Endothelial cell of umbilical vein (primary cell): ENCODE measurements around the gene SARS2. TPM values are rescaled to one million over a fixed set of nuclear protein-coding genes. Genes with fewer than 3 reads are reported as not detected.

ENCODE experiments used
- BruUV-seq: library from RNA; stranded (reverse); fragments of 400-500 nt; replicated peaks from 2 replicates; lab custom pipeline; 2021; lab: Mats Ljungman, UMichigan
- CTCF ChIA-PET: fragments of 300-600, 350-600 bp; sonication (Branson Sonifier 250); formaldehyde crosslinking; loops from one replicate; lab custom pipeline; 2021; ENCODE audit warnings: antibody characterized with exemption, inconsistent platforms; lab: Charles Lee
- POLR2A ChIA-PET: fragments of 300-600, 350-600 bp; sonication (Branson Sonifier 250); formaldehyde crosslinking; loops from one replicate; lab custom pipeline; 2021; ENCODE audit warnings: antibody characterized with exemption, inconsistent platforms; lab: Charles Lee
- DNase-seq: peaks from one replicate; pipeline ENCODE4 v3.0.0-alpha.2; 2011; ENCODE audit warnings: low read depth, low spot score
- FAIRE-seq: peaks from 2 replicates; lab custom pipeline; 2011; peaks lifted over from hg19 to GRCh38; lab: Jason Lieb, UNC
- H2AFZ ChIP-seq: 2 replicates; pipeline ENCODE4 v1.6.0; 2012; ENCODE audit warnings: low read depth, low read length, control low read depth, inconsistent platforms
- H3K27ac ChIP-seq: 2 replicates; pipeline ENCODE4 v1.5.1; 2011; ENCODE audit warnings: low read depth, mild to moderate bottlenecking, control low read depth, low read length, moderate library complexity; ENCODE audit not compliant: insufficient read depth
- H3K27me3 ChIP-seq, 2 experiments: 2 replicates each; pipeline versions ENCODE4 v1.6.0 to v1.6.1; 2011; ENCODE audit warnings: low read length in 2 of 2, mixed read lengths in 1 of 2; ENCODE audit not compliant: control insufficient read depth in 2 of 2, insufficient read depth in 2 of 2
- H3K36me3 ChIP-seq, 2 experiments: 2 replicates in 1 of 2; 3 replicates in 1 of 2; pipeline ENCODE4 v1.5.1; 2011; ENCODE audit warnings: low read length in 2 of 2, mild to moderate bottlenecking in 1 of 2, moderate library complexity in 1 of 2; ENCODE audit not compliant: control insufficient read depth in 2 of 2, insufficient read depth in 2 of 2; ENCODE audit errors: extremely low read depth in 1 of 2
- H3K4me1 ChIP-seq: 3 replicates; pipeline ENCODE4 v1.5.1; 2011; ENCODE audit warnings: mild to moderate bottlenecking, low read length; ENCODE audit not compliant: control insufficient read depth, insufficient read depth; ENCODE audit errors: extremely low read depth
- H3K4me2 ChIP-seq: 2 replicates; pipeline ENCODE4 v1.6.1; 2011; ENCODE audit warnings: low read length, control low read depth, mixed read lengths; ENCODE audit not compliant: insufficient read depth
- H3K4me3 ChIP-seq, 3 experiments: fragments of 200-600 bp in 1 of 3; sonication (generic), shearing (Covaris generic) in 1 of 3; replicated peaks in 1 of 3; 2 replicates each; pipeline ENCODE4 v1.5.1; 2011 to 2016; ENCODE audit warnings: control low read depth in 3 of 3, low read length in 3 of 3, mild to moderate bottlenecking in 2 of 3, inconsistent platforms in 1 of 3, low read depth in 1 of 3, moderate library complexity in 1 of 3; ENCODE audit not compliant: insufficient read depth in 1 of 3
- H3K79me2 ChIP-seq: 2 replicates; pipeline ENCODE4 v1.6.0; 2012; ENCODE audit warnings: low read length, inconsistent platforms; ENCODE audit not compliant: control insufficient read depth, insufficient read depth
- H3K9ac ChIP-seq: replicated peaks from 2 replicates; pipeline ENCODE3; 2011; ENCODE audit warnings: low read length, control low read depth; ENCODE audit not compliant: insufficient read depth; ENCODE audit errors: extremely low read depth
- H3K9me1 ChIP-seq: replicated peaks from 3 replicates; pipeline ENCODE4 v1.6.0; 2011; ENCODE audit warnings: mild to moderate bottlenecking, low read length; ENCODE audit not compliant: control insufficient read depth, insufficient read depth; ENCODE audit errors: extremely low read depth
- H3K9me3 ChIP-seq: replicated peaks from 2 replicates; pipeline ENCODE4 v1.5.1; 2012; ENCODE audit warnings: low read length, inconsistent platforms; ENCODE audit not compliant: control insufficient read depth, insufficient read depth
- H4K20me1 ChIP-seq: replicated peaks from 2 replicates; pipeline ENCODE3; 2011; ENCODE audit warnings: mild to moderate bottlenecking, low read length; ENCODE audit not compliant: control insufficient read depth, insufficient read depth; ENCODE audit errors: extremely low read depth
- EZH2 ChIP-seq: IDR thresholded peaks from 2 replicates; pipeline ENCODE4 v1.6.1; 2012; ENCODE audit warnings: borderline replicate concordance, low read depth, mild to moderate bottlenecking, moderate library complexity, low read length, inconsistent platforms; ENCODE audit not compliant: severe bottlenecking
- FOS ChIP-seq: IDR thresholded peaks from 2 replicates; pipeline ENCODE4 v1.6.1; 2011; ENCODE audit warnings: mild to moderate bottlenecking, low read length, moderate library complexity, borderline replicate concordance; ENCODE audit not compliant: insufficient read depth
- GATA2 ChIP-seq: IDR thresholded peaks from 2 replicates; pipeline ENCODE4 v1.7.0; 2011; ENCODE audit warnings: low read depth, mild to moderate bottlenecking, moderate library complexity, mixed read lengths, low read length; ENCODE audit not compliant: insufficient read length, insufficient read depth
- JUN ChIP-seq: IDR thresholded peaks from 2 replicates; pipeline ENCODE4 v1.6.1; 2011; ENCODE audit warnings: borderline replicate concordance, low read depth; ENCODE audit not compliant: insufficient read length, insufficient read depth
- MYC ChIP-seq: IDR thresholded peaks from one replicate; pipeline ENCODE4 v1.6.1; 2011; ENCODE audit warnings: mild to moderate bottlenecking, low read depth, low read length
- POLR2A ChIP-seq: IDR thresholded peaks from 2 replicates; pipeline ENCODE4 v1.6.1; 2012; ENCODE audit warnings: low read depth, mild to moderate bottlenecking, control low read depth, low read length
- POLR2AphosphoS5 ChIP-seq: IDR thresholded peaks from 2 replicates; pipeline ENCODE4 v1.6.1; 2012; ENCODE audit warnings: low read depth, mild to moderate bottlenecking, control low read depth, low read length, moderate library complexity; ENCODE audit not compliant: insufficient read depth
- dilution Hi-C: fragments of 300-500 bp; cut with MboI; formaldehyde crosslinking; loops from one replicate; pipeline ENCODE4 v1.15.0; 2019; ENCODE audit warnings: low sequenced_read_pairs; ENCODE audit not compliant: extremely low pct_ligation_motif_present
- intact Hi-C: fragments of 100-400 bp; cut with micrococcal nuclease; formaldehyde crosslinking; loops from one replicate; pipeline ENCODE4 v1.10.0; 2022
- polyA plus RNA-seq, 4 experiments: library from polyadenylated mRNA; depleted of rRNA in 3 of 4; stranded (reverse) in 3 of 4; unstranded in 1 of 4; fragments of >200 nt; gene quantifications; 2 replicates each; pipeline versions ENCODE4 v1.2.1 to v1.2.3, GENCODE V29; 2011 to 2012; ENCODE audit warnings: missing spikeins in 1 of 4
- total RNA-seq: library from RNA; stranded (reverse); gene quantifications from 2 replicates; pipeline ENCODE4 v1.2.3, GENCODE V29; 2021
- TF ChIP-seq, protein P1 (sequence below), 2 donors: IDR thresholded peaks; 1 replicate in 1 of 2; 2 replicates in 1 of 2; pipeline ENCODE4 v1.5.1; 2011; ENCODE audit warnings: low read length in 2 of 2, mild to moderate bottlenecking in 2 of 2, moderate library complexity in 2 of 2, control low read depth in 1 of 2, inconsistent platforms in 1 of 2, low read depth in 1 of 2; ENCODE audit not compliant: insufficient read depth in 1 of 2; ENCODE audit errors: extremely low read depth in 1 of 2
- TF ChIP-seq, protein P2 (sequence below): IDR thresholded peaks from 2 replicates; pipeline ENCODE4 v1.6.1; 2011; ENCODE audit not compliant: insufficient read depth, insufficient read length

SARS2 gene
- total and polyA plus RNA-seq, 2 donors (not counting 3 experiments of a cell fraction or from before 2014, with no cell fraction given) = 40.3 to 43.7 TPM

DNA sequence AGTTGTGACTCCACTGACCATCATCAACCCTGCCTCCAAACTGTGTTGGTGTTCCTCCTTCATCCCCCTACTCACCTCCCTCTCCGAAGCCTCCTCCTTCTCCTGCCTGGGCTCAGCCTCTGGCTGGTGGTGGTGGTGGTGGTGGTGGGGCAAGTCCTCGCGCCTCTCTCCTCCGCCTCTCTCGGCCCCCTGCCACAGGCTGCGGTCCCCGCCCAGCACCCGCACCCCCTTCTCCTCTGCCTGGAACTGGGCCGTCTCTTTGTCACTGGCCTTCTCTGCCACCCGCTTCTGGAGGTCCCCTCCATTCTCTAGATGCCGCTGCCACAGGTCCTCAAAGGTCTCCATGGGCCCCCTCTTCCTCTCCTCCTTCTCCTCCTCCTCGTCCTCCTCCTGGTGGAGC, 20.1 kb downstream of the SARS2 start:
- dilution Hi-C loops = no loop called here
- POLR2A ChIA-PET = no interaction called here

DNA sequence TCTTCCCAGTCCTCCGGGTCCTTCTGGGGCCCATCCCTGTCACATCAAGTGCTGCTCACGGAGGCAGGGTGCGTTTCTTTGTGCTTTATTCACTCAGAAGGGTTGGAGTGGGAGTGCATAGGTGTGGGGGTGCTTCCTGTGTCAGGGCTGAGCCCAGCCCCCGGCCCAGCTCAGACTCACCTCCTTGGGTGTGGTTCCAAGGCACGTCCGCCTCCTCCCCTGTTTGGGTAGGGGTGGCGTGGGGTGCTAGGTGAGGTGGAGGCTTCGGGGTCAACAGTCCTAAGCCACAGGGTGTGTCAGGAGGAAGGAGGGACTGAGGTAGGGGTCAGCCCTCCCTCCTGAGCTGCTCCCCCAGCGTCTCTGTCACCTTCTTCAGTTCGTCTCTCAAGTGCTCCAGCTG, 21.7 kb downstream of the SARS2 start:
- dilution Hi-C loops (no loop called here), intact Hi-C loops (no loop called here)
- BruUV-seq = no TSS peak
- Histone ChIP-seq H3K4me3 (no peak overlapping the region), H4K20me1 (no peaks in the 10 kb centered on the region), H2AFZ (no peak overlapping the region), H3K27ac (no peak overlapping the region), H3K4me1 (no peaks in the 10 kb centered on the region), H3K9ac (no peak overlapping the region), H3K36me3 (peaks cover 0 to 21% of the 10 kb centered on the region in 2 experiments), H3K27me3 (no peaks in the 10 kb centered on the region), H3K79me2 (no peaks in the 10 kb centered on the region), H3K9me1 (no peaks in the 10 kb centered on the region), H3K4me2 (no peak overlapping the region), H3K9me3 (no peaks in the 10 kb centered on the region)
- DNase-seq = no peak
- CTCF ChIA-PET = no interaction called here
- FAIRE-seq = no peak
- POLR2A ChIA-PET = interaction anchor here (0.7 kb wide), 1 partner anchor 9 kb away, joined by 3 read pairs; the partner anchor contains the start of gene NFKBIB
- TF ChIP-seq JUN (no peak), GATA2 (no peak), EZH2 (no peak), POLR2A (no peak), FOS (no peak), MYC (no peak), POLR2AphosphoS5 (no peak)
- TF ChIP-seq, protein P1, sequence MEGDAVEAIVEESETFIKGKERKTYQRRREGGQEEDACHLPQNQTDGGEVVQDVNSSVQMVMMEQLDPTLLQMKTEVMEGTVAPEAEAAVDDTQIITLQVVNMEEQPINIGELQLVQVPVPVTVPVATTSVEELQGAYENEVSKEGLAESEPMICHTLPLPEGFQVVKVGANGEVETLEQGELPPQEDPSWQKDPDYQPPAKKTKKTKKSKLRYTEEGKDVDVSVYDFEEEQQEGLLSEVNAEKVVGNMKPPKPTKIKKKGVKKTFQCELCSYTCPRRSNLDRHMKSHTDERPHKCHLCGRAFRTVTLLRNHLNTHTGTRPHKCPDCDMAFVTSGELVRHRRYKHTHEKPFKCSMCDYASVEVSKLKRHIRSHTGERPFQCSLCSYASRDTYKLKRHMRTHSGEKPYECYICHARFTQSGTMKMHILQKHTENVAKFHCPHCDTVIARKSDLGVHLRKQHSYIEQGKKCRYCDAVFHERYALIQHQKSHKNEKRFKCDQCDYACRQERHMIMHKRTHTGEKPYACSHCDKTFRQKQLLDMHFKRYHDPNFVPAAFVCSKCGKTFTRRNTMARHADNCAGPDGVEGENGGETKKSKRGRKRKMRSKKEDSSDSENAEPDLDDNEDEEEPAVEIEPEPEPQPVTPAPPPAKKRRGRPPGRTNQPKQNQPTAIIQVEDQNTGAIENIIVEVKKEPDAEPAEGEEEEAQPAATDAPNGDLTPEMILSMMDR (IDR thresholded peaks at IDR 0.05; ENCODE audit: extremely low read depth in 1 of 2, insufficient read depth in 1 of 2, low read depth in 1 of 2, low read length in 2 of 2) = no peak
- TF ChIP-seq, protein P2, sequence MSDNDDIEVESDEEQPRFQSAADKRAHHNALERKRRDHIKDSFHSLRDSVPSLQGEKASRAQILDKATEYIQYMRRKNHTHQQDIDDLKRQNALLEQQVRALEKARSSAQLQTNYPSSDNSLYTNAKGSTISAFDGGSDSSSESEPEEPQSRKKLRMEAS = no peak

More for the DNA sequence above, 20.1 kb downstream of the SARS2 start:
- CTCF ChIA-PET = no interaction called here
- H2AFZ ChIP-seq = no peak overlapping the region
- no TSS peak for BruUV-seq
- H3K27ac ChIP-seq = no peak overlapping the region
- H3K9ac ChIP-seq = no peak overlapping the region
- no peak overlapping the region for H3K4me2 ChIP-seq
- no peaks in the 10 kb centered on the region for H3K9me1 ChIP-seq
- H3K4me1 ChIP-seq = no peaks in the 10 kb centered on the region
- intact Hi-C loops = no loop called here
- no peaks in the 10 kb centered on the region for H3K27me3 ChIP-seq
- FAIRE-seq (no peak), DNase-seq (no peak)
- no peaks in the 10 kb centered on the region for H4K20me1 ChIP-seq
- no peak for TF ChIP-seq POLR2A
- TF ChIP-seq GATA2 = no peak
- TF ChIP-seq, protein P2 = no peak
- TF ChIP-seq, protein P1 (IDR thresholded peaks at IDR 0.05; ENCODE audit: extremely low read depth in 1 of 2, insufficient read depth in 1 of 2, low read depth in 1 of 2, low read length in 2 of 2) = no peak
- TF ChIP-seq JUN = no peak
- H3K79me2 ChIP-seq = no peaks in the 10 kb centered on the region
- peaks cover 0 to 13% of the 10 kb centered on the region in 2 experiments for H3K36me3 ChIP-seq
- no peaks in the 10 kb centered on the region for H3K9me3 ChIP-seq
- H3K4me3 ChIP-seq = no peak overlapping the region
